Uterus (tissue), 2 donors: ENCODE measurements around the gene ORC5.

Experiments
- CTCF ChIP-seq, 4 experiments: fragments of 200-600 bp in 2 of 4; fragments of 450-650 bp in 2 of 4; sonication (generic) in 2 of 4; IDR thresholded peaks; one replicate each; pipeline ENCODE4 v1.5.1; 2016 to 2019; ENCODE audit warnings: antibody characterized with exemption in 4 of 4, mild to moderate bottlenecking in 2 of 4, moderate library complexity in 1 of 4
- POLR2A ChIP-seq, 2 donors: fragments of 450-650 bp; IDR thresholded peaks; one replicate each; pipeline ENCODE4 v1.6.1; 2016; ENCODE audit warnings: antibody characterized with exemption in 2 of 2, mild to moderate bottlenecking in 1 of 2, moderate library complexity in 1 of 2

- TF ChIP-seq CTCF (IDR thresholded peaks at IDR 0.05) = no peak
- TF ChIP-seq POLR2A (IDR thresholded peaks at IDR 0.05) = no peak
These were observed 32.3 kb downstream of the ORC5 start for GRCh38 chr7:104175361-104175984.
